Urothelium cell line (cell line): Measurements from ENCODE around the gene SLC22A31.
A peak's percentile ranks its signal among the peaks of the same experiment; 100 is the strongest.
"Not testable (repeated sequence)": the region's sequence is repeated elsewhere in the genome, so short reads cannot be mapped to it uniquely, and the experiment has no call there.

Experiments used
- DNase-seq: peaks from one replicate; pipeline ENCODE4 v3.0.0; 2011; ENCODE audit warnings: low spot score, mixed read lengths
- FAIRE-seq: peaks from 2 replicates; lab custom pipeline; 2011; peaks lifted over from hg19 to GRCh38; lab: Jason Lieb, UNC

SLC22A31 gene

DNA sequence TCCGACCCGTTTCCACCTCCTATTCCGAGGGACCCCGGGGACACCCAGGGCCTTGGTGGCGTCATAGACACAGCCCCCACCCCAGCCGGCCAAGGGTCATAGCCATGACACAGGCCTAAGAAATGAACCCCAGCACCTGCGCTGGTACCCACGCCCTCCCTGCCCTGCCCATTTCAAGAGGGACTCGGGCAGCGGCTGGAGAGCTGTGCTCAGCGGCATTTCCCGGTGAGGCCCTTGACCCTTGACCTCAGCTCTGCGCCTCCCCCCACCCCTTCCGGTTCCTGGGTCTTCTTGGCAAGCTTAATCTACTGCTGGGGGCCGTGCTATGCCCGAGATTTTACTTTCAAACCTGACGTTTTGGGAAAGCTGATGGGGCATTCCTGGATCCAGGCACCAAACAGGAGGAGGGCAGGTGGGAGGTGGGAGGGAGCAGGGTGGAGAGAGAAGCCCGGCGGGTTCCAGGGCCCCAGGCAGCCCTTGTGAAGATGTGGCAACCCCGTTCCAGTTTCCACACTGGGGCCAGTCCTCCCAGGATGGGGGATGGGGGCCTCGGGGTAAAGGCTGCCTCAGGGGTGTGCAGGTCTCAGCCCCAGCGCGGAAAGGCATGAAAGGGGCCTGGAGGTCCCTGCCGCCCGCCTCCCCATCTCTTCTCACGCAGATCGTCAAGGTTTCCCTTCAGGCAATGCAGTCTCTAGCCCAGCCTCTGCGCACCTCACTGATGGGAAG is at the start of gene SLC22A31:
Gene SLC22A31, minus strand, starts transcription at position 414 of the 726 bp plus-strand sequence. Its CDS starts 36 bp downstream, at position 378.
- peak; percentile 8 for DNase-seq
- FAIRE-seq: no peak

GRCh38 chr16:89248196-89248982 is 48.1 kb upstream of the SLC22A31 start:
- FAIRE-seq: no peak

GRCh38 chr16:89247734-89248075 is 47.4 kb upstream of the SLC22A31 start:
- DNase-seq, FAIRE-seq: not testable (repeated sequence)

More at GRCh38 chr16:89248196-89248982, 48.1 kb upstream of the SLC22A31 start:
- DNase-seq: no peak

DNA sequence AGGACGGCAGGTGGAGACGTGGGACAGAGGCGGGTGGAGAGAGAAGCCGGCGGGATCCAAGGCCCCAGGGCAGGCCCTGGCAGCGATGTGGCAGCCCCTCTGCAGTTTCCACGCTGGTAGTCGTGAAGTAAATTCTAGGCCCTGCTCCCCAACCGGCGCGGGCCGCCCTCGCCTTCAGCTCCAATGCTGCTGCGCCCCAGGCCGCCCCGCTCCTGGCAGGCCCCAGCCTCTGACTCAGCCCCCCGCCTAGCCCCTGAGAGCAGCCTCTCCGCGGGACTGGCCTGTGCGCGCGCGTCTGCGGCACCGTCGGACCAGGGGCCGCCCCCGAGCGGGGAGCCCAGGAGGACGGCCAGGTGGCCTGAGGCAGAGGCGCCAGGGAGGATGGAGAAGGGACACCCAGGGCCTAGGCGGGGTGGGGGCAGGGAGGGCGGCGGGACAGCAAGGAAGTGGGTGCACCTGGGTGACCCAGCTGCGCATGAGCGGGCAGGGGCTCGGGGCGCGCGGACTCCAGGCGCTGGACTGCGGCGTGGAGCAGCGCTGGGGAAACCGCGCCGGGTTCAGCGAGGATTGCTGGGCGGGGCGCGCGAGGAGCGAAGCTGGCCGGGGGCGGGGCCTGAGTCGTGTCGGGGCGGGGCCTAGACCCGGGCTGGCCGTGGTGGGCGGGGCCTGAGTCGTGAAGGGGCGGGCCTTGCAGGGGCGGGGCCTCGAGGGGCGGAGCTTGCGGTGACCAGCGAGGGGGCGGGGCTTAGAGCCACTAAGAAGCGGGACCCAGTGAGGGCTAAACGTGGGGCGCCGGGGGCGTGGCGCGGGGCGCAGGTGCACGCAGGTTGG is 46.8 kb upstream of the SLC22A31 start:
- DNase-seq (peak; percentile 51), FAIRE-seq (no peak)

- FAIRE-seq (no peak), DNase-seq (no peak)
These were observed 46.1 kb upstream of the SLC22A31 start for GRCh38 chr16:89246383-89246902.

- DNase-seq (no peak), FAIRE-seq (no peak)
These were observed 44.4 kb upstream of the SLC22A31 start for GRCh38 chr16:89244754-89245153.

DNA sequence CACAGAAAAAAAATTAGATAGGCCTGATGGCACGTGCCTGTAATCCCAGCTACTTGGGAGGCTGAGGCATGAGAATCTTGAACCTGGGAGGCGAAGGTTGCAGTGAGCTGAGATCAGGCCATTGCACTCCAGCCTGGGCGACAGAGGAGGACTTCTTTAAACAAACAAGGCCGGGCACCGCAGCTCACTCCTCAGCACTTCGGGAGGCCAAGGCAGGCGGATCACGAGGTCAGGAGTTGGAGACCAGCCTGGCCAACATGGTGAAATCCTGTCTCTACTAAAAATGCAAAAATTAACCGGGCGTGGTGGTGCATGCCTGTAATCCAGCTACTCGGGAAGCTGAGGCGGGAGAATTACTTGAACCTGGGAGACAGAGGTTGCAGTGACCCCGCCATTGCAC is 43.9 kb upstream of the SLC22A31 start:
- not testable (repeated sequence) for DNase-seq, FAIRE-seq

GRCh38 chr16:89243664-89244063 is 43.3 kb upstream of the SLC22A31 start:
- FAIRE-seq (no peak), DNase-seq (no peak)

GRCh38 chr16:89242795-89243200 is 42.5 kb upstream of the SLC22A31 start:
- no peak for DNase-seq
- FAIRE-seq: no peak

- DNase-seq: peak; percentile 79
- FAIRE-seq: no peak
These were observed 41.1 kb upstream of the SLC22A31 start for GRCh38 chr16:89241187-89242007.

DNA sequence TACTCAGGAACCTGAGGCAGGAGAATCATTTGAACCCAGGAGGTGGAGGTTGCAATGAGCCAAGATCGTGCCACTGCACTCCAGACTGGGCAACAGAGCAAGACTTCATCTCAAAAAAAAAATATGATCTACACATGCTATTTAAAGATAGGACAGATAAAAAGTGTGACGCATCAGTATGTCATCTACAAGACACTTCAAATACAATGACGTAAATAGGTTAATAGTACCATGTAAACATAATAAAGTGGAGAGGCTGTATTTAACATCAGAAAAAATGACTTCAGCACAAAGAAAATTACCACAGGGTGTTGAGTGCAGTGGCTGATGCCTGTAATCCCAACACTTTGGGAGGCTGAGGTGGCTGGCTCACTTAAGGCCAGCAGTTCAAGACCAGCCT is 37.4 kb upstream of the SLC22A31 start:
- DNase-seq (no peak), FAIRE-seq (no peak)

GRCh38 chr16:89233678-89234490 is 33.5 kb upstream of the SLC22A31 start:
- DNase-seq (no peak), FAIRE-seq (no peak)

DNA sequence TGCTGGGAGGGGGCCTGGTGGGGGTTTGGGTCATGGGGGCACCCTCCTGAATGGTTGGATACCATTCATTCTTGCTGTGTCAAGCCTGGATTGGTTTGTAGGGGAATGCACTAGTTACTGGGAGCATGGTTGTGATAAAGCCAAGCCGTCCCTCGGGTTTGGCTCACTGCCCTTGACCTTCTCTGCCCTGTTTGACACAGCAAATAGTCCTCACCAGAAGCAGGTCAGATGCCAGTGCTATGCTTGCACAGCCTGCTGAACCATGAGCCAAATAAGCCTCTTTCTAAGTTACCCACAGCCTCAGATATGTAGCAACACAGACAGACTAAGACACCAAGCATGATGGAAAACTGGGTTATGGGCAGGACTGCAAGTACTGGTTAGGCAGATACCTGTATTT is 31.8 kb upstream of the SLC22A31 start:
- FAIRE-seq: no peak

GRCh38 chr16:89230255-89230654 is 29.9 kb upstream of the SLC22A31 start:
- FAIRE-seq (no peak), DNase-seq (no peak)

More for the DNA sequence above, 31.8 kb upstream of the SLC22A31 start:
- DNase-seq: no peak

DNA sequence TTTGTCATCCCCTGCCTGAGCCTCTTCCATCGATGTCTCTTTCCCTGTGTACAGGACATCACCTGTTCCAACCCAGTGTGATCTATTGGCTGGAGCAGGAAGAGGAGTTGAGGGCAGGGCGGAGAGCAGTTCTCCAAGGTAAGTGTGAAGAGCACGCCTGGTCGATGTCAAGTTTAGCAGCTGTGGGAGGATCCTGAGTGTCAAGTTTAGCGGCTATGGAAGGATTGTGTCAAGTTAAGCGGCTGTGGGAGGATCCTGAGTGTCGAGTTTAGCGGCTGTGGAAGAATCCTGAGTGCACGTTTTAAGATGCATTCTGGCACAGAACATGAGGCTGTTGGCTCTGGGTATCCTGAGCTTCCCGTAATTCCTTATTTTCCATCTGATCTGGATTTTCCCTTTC is 24.3 kb upstream of the SLC22A31 start:
- DNase-seq (no peak), FAIRE-seq (no peak)

- no peak for FAIRE-seq
- no peak for DNase-seq
These were observed 22.6 kb upstream of the SLC22A31 start for GRCh38 chr16:89222931-89223330.

- DNase-seq: no peak
- no peak for FAIRE-seq
These were observed 21.3 kb upstream of the SLC22A31 start for GRCh38 chr16:89221604-89222003.

GRCh38 chr16:89219365-89219764 is 19.0 kb upstream of the SLC22A31 start:
- no peak for FAIRE-seq
- no peak for DNase-seq
